Measurements from ENCODE around the gene ZNRF1. TPM values are rescaled to one million over a fixed set of nuclear protein-coding genes. Genes with fewer than 3 reads are reported as not detected.

Gene ZNRF1
- total and polyA plus RNA-seq, 2 of the 13 experiments (the other 11 are each of a cell fraction or from before 2014, with no cell fraction given), result 43.9 to 58.7 TPM

- TF ChIP-seq SOX13 (IDR thresholded peaks at IDR 0.05), result no peak
- TF ChIP-seq SOX13 (CRISPR knock-in tag; conservative IDR thresholded peaks at IDR 0.05 in 1 of 2, IDR thresholded peaks at IDR 0.05 in 1 of 2), result 0 out of 4 replicates have a peak, but pooled peaks of 1 of the 2 experiments have one; percentile 20
- TF ChIP-seq CREM (IDR thresholded peaks at IDR 0.05), result no peak
- no peak for TF ChIP-seq CREM (CRISPR knock-in tag; IDR thresholded peaks at IDR 0.05)
- no peak for TF ChIP-seq CHCHD3 (CRISPR knock-in tag; IDR thresholded peaks at IDR 0.05)
- TF ChIP-seq NONO (IDR thresholded peaks at IDR 0.05), result no peak
- no peak for TF ChIP-seq NONO (CRISPR knock-in tag; conservative IDR thresholded peaks at IDR 0.05)
- no peak for TF ChIP-seq JUNB (CRISPR knock-in tag; IDR thresholded peaks at IDR 0.05; ENCODE audit: borderline replicate concordance)
- no peak for TF ChIP-seq GATA4 (IDR thresholded peaks at IDR 0.05; ENCODE audit: borderline replicate concordance, low read depth)
- no peak for TF ChIP-seq CEBPZ (IDR thresholded peaks at IDR 0.05; ENCODE audit: low read length)
- TF ChIP-seq ZNF572 (CRISPR knock-in tag; IDR thresholded peaks at IDR 0.05), result no peak
- TF ChIP-seq DR1 (CRISPR knock-in tag; IDR thresholded peaks at IDR 0.05), result no peak
- no peak for TF ChIP-seq CREB1 (IDR thresholded peaks at IDR 0.05)
- TF ChIP-seq CREB1 (CRISPR knock-in tag; IDR thresholded peaks at IDR 0.05), result 0 out of 2 replicates have a peak, but pooled peaks have one; percentile 12
- TF ChIP-seq, protein P1, sequence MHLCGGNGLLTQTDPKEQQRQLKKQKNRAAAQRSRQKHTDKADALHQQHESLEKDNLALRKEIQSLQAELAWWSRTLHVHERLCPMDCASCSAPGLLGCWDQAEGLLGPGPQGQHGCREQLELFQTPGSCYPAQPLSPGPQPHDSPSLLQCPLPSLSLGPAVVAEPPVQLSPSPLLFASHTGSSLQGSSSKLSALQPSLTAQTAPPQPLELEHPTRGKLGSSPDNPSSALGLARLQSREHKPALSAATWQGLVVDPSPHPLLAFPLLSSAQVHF (CRISPR knock-in tag; IDR thresholded peaks at IDR 0.05), result no peak
Measured at GRCh38 chr16:75127713-75128415, 129.0 kb downstream of the ZNRF1 start (continued).

All from HepG2 (cell line).